HepG2 (cell line): ENCODE measurements around the gene DACT2. TPM values are rescaled to one million over a fixed set of nuclear protein-coding genes. Genes with fewer than 3 reads are reported as not detected.

Experiments
- ATAC-seq: fragments of 200-7000 bp; cut with Tn5 transposase; 3 replicates; pipeline ENCODE4 v1.9.1; 2020; ENCODE audit warnings: mild to moderate bottlenecking, moderate library complexity
- BruUV-seq: library from RNA; stranded (reverse); fragments of 400-500 nt; replicated peaks from 2 replicates; lab custom pipeline; 2021; lab: Mats Ljungman, UMichigan
- CTCF ChIA-PET: fragments of 300-600 bp; formaldehyde crosslinking; extraction: SDS; loops from one replicate; lab custom pipeline; 2021; ENCODE audit warnings: low total read pairs, inconsistent platforms, low intra/inter-chr PET ratio; lab: Yijun Ruan, JAX
- POLR2A ChIA-PET: fragments of 350-600 bp; sonication (Branson Sonifier 250); formaldehyde crosslinking; loops from one replicate; lab custom pipeline; 2020; ENCODE audit warnings: antibody characterized with exemption, inconsistent platforms; lab: Yijun Ruan, JAX
- DNase-seq: peaks from one replicate; pipeline ENCODE4 v3.0.0-alpha.2; 2015; ENCODE audit warnings: low spot score
- FAIRE-seq: peaks from 3 replicates; lab custom pipeline; 2011; peaks lifted over from hg19 to GRCh38; lab: Jason Lieb, UNC
- H2AFZ ChIP-seq: one replicate; pipeline ENCODE4 v1.6.1; 2011; ENCODE audit warnings: low read length, inconsistent platforms
- H3K27ac ChIP-seq: fragments of 300-600 bp; 3 replicates; pipeline ENCODE4 v1.8.0; 2011; ENCODE audit warnings: mixed run types, mild to moderate bottlenecking, mixed read lengths, low read length, inconsistent platforms; ENCODE audit not compliant: insufficient read depth; ENCODE audit errors: extremely low read length
- H3K27me3 ChIP-seq, 2 experiments: fragments of 200-600 bp in 1 of 2; 2 replicates in 1 of 2; 3 replicates in 1 of 2; pipeline versions ENCODE4 v1.6.0 to v1.8.0; 2011; ENCODE audit warnings: low read length in 2 of 2, mild to moderate bottlenecking in 2 of 2, moderate library complexity in 2 of 2, inconsistent platforms in 1 of 2; ENCODE audit not compliant: insufficient read depth in 2 of 2, control insufficient read depth in 1 of 2
- H3K36me3 ChIP-seq, 2 experiments: fragments of 200-600 bp in 1 of 2; replicated peaks in 1 of 2; 2 replicates in 1 of 2; 3 replicates in 1 of 2; pipeline versions ENCODE4 v1.5.1 to v1.8.0; 2011; ENCODE audit warnings: low read length in 2 of 2, inconsistent platforms in 1 of 2; ENCODE audit not compliant: insufficient read depth in 2 of 2, control insufficient read depth in 1 of 2
- H3K4me1 ChIP-seq: 2 replicates; pipeline ENCODE4 v1.5.1; 2012; ENCODE audit warnings: low read length, inconsistent platforms; ENCODE audit not compliant: insufficient read depth
- H3K4me2 ChIP-seq: 2 replicates; pipeline ENCODE4 v1.6.0; 2011; ENCODE audit warnings: low read depth, low read length, inconsistent platforms
- H3K4me3 ChIP-seq, 3 experiments: fragments of 200-600 bp in 1 of 3; sonication (generic), shearing (Covaris generic) in 1 of 3; replicated peaks in 1 of 3; 2 replicates each; pipeline ENCODE4 v1.5.1; 2011 to 2016; ENCODE audit warnings: low read length in 3 of 3, inconsistent platforms in 2 of 3, low read depth in 2 of 3, mild to moderate bottlenecking in 2 of 3, control low read depth in 1 of 3, mixed read lengths in 1 of 3; ENCODE audit not compliant: insufficient read depth in 1 of 3
- H3K79me2 ChIP-seq: one replicate; pipeline ENCODE4 v1.6.1; 2011; ENCODE audit warnings: low read length, inconsistent platforms; ENCODE audit not compliant: insufficient read depth
- H3K9ac ChIP-seq: 2 replicates; pipeline ENCODE4 v1.6.0; 2011; ENCODE audit warnings: mild to moderate bottlenecking, low read depth, low read length, inconsistent platforms; ENCODE audit not compliant: insufficient read depth
- H3K9me3 ChIP-seq: 2 replicates; pipeline ENCODE4 v1.5.1; 2012; ENCODE audit warnings: mild to moderate bottlenecking, low read length
- H4K20me1 ChIP-seq: 2 replicates; pipeline ENCODE4 v1.6.0; 2011; ENCODE audit warnings: inconsistent platforms, mild to moderate bottlenecking, low read length, moderate library complexity; ENCODE audit not compliant: insufficient read depth
- ATF5 ChIP-seq: sonication (generic); formaldehyde crosslinking; IDR thresholded peaks from 2 replicates; pipeline ENCODE4 v1.4.0; 2020; ENCODE audit warnings: mild to moderate bottlenecking, low read depth, missing genetic modification reagents
- CSRNP2 ChIP-seq: sonication (generic); formaldehyde crosslinking; conservative IDR thresholded peaks from 2 replicates; pipeline ENCODE4 v1.8.0; 2022; ENCODE audit warnings: low read depth, missing genetic modification reagents
- HNRNPLL ChIP-seq: fragments of 200-400 bp; formaldehyde crosslinking; IDR thresholded peaks from 2 replicates; pipeline ENCODE4 v1.6.1; 2017; ENCODE audit warnings: mild to moderate bottlenecking, low read depth, low read length; ENCODE audit not compliant: poor library complexity, severe bottlenecking
- IKZF5 ChIP-seq: IDR thresholded peaks from 2 replicates; pipeline ENCODE4 v1.6.1; 2018; ENCODE audit warnings: missing genetic modification reagents, mild to moderate bottlenecking, missing compliant biosample characterization
- KDM3A ChIP-seq: IDR thresholded peaks from 2 replicates; pipeline ENCODE4 v1.6.1; 2018; ENCODE audit warnings: low read depth, missing compliant biosample characterization
- NFKB2 ChIP-seq: sonication (generic); formaldehyde crosslinking; IDR thresholded peaks from 2 replicates; pipeline ENCODE4 v1.4.0; 2020; ENCODE audit warnings: missing genetic modification reagents, borderline replicate concordance
- NFRKB ChIP-seq: fragments of 450-650 bp; IDR thresholded peaks from 2 replicates; pipeline ENCODE4 v1.6.1; 2017
- TGIF2 ChIP-seq: IDR thresholded peaks from 2 replicates; pipeline ENCODE4 v1.6.1; 2016; ENCODE audit warnings: control low read depth, missing compliant biosample characterization
- YEATS2 ChIP-seq: sonication (generic); formaldehyde crosslinking; IDR thresholded peaks from 2 replicates; pipeline ENCODE4 v1.4.0; 2020; ENCODE audit warnings: missing genetic modification reagents, borderline replicate concordance
- ZBTB38 ChIP-seq: sonication (generic); formaldehyde crosslinking; IDR thresholded peaks from 2 replicates; pipeline ENCODE4 v1.5.1; 2020; ENCODE audit warnings: mild to moderate bottlenecking, missing genetic modification reagents
- ZEB1 ChIP-seq: IDR thresholded peaks from 2 replicates; pipeline ENCODE4 v1.6.1; 2012; ENCODE audit warnings: mild to moderate bottlenecking, low read depth, inconsistent platforms; ENCODE audit not compliant: insufficient replicate concordance
- ZNF687 ChIP-seq: sonication (generic); formaldehyde crosslinking; IDR thresholded peaks from 2 replicates; pipeline ENCODE4 v1.5.1; 2020; ENCODE audit warnings: mild to moderate bottlenecking, missing genetic modification reagents, moderate library complexity
- ZNF737 ChIP-seq: sonication (generic); formaldehyde crosslinking; IDR thresholded peaks from 2 replicates; pipeline ENCODE4 v1.5.0; 2020; ENCODE audit warnings: missing genetic modification reagents, mild to moderate bottlenecking, borderline replicate concordance
- ZSCAN29 ChIP-seq: sonication (generic); formaldehyde crosslinking; conservative IDR thresholded peaks from 2 replicates; pipeline ENCODE4 v1.4.0; 2020; ENCODE audit warnings: mild to moderate bottlenecking, missing genetic modification reagents
- WGBS: methylation state at CpG from one replicate; pipeline ENCODE4 v1.1.6; 2017; ENCODE audit warnings: low lambda C conversion rate; 5-methylcytosine and 5-hydroxymethylcytosine counted together
- in situ Hi-C: cut with HindIII; loops from 2 replicates; pipeline ENCODE4 v1.10.0; 2017; ENCODE audit warnings: low pct_unique_long_range_greater_than_20kb; ENCODE audit not compliant: extremely low pct_ligation_motif_present
- intact Hi-C: fragments of 100-400 bp; cut with micrococcal nuclease; formaldehyde crosslinking; loops from one replicate; pipeline ENCODE4 v1.10.0; 2022; ENCODE audit not compliant: unreplicated experiment
- polyA plus RNA-seq, 8 experiments: library from polyadenylated mRNA; depleted of rRNA in 3 of 8; stranded (reverse) in 7 of 8; unstranded in 1 of 8; fragments of >200 nt; fragmentation: Illumina TruSeq in 4 of 8; extraction: Trizol in 4 of 8; gene quantifications; 2 replicates each; pipeline versions ENCODE4 v1.2.1 to v1.2.3, GENCODE V29; 2011 to 2016; ENCODE audit warnings: low read depth in 4 of 8, missing spikeins in 1 of 8, mixed read lengths in 1 of 8; ENCODE audit not compliant: insufficient read depth in 1 of 8
- total RNA-seq, 5 experiments: library from RNA; depleted of rRNA; stranded (reverse); fragments of >200 nt; fragmentation: Illumina TruSeq; extraction: Trizol; gene quantifications; 2 replicates each; pipeline ENCODE4 v1.2.3, GENCODE V29; 2016; ENCODE audit warnings: low read depth in 1 of 5

DACT2 gene
- total and polyA plus RNA-seq, 2 of the 13 experiments (the other 11 are each of a cell fraction or from before 2014, with no cell fraction given): 0.15 TPM; not detected in 1

GRCh38 chr6:168307015-168307694, 12.4 kb downstream of the DACT2 start:
- in situ Hi-C loops (no loop called here), intact Hi-C loops (no loop called here)
- no peak overlapping the region for H3K9ac ChIP-seq
- POLR2A ChIA-PET: no interaction called here
- ATAC-seq (no peak; the same call in 2 of the 3 replicates), FAIRE-seq (no peak), DNase-seq (no peak)
- no peak overlapping the region for H2AFZ ChIP-seq
- H3K27ac ChIP-seq: no peak overlapping the region
- H3K4me2 ChIP-seq: no peak overlapping the region
- H3K36me3 ChIP-seq: no peaks in the 10 kb centered on the region
- no peaks in the 10 kb centered on the region for H3K79me2 ChIP-seq
- WGBS: 84% methylated on average over 26 of the region's 30 CpGs
- H3K9me3 ChIP-seq: no peaks in the 10 kb centered on the region
- no peaks in the 10 kb centered on the region for H3K27me3 ChIP-seq
- CTCF ChIA-PET: no interaction called here
- no peak overlapping the region for H3K4me3 ChIP-seq
- BruUV-seq: no TSS peak
- peaks cover 24% of the 10 kb centered on the region for H3K4me1 ChIP-seq
- no peaks in the 10 kb centered on the region for H4K20me1 ChIP-seq
- TF ChIP-seq CSRNP2 (no peak), ZSCAN29 (CRISPR knock-in tag) (no peak), ATF5 (CRISPR knock-in tag) (no peak), ZNF737 (no peak), ZNF687 (CRISPR knock-in tag) (peak; percentile 22; the same call in 1 of the 2 replicates), TGIF2 (no peak), KDM3A (CRISPR knock-in tag) (no peak), YEATS2 (CRISPR knock-in tag) (no peak), IKZF5 (CRISPR knock-in tag) (no peak), NFKB2 (CRISPR knock-in tag) (no peak), HNRNPLL (peak; percentile 15), NFRKB (no peak), ZBTB38 (0 out of 2 replicates have a peak, but pooled peaks have one; percentile 22), ZEB1 (no peak)
